Activated naive CD8-positive, alpha-beta T cell treated with anti-CD3 and anti-CD28 coated beads, Interleukin-2, amount 50 U/mL, for 16 hours (primary cell): ENCODE data around the gene LGALS7.
"Not testable (repeated sequence)": the region's sequence is repeated elsewhere in the genome, so short reads cannot be mapped to it uniquely, and the experiment has no call there.

Experiments used
- DNase-seq: peaks from one replicate; pipeline ENCODE4 v3.0.0-alpha.2; 2020; ENCODE audit warnings: low read depth, low spot score

LGALS7 gene

GRCh38 chr19:38774181-38774950 lies 1.0 kb upstream of the LGALS7 start:
- DNase-seq, result no peak

- DNase-seq, result not testable (repeated sequence)
These were observed 1.7 kb downstream of the LGALS7 start for GRCh38 chr19:38771569-38771968.

GRCh38 chr19:38770949-38771275 lies 2.4 kb downstream of the LGALS7 start:
- not testable (repeated sequence) for DNase-seq

- DNase-seq, result not testable (repeated sequence)
These were observed 2.9 kb downstream of the LGALS7 start for GRCh38 chr19:38770228-38770948.

- DNase-seq, result peak; percentile 68
These were observed 3.6 kb downstream of the LGALS7 start for GRCh38 chr19:38769635-38770211.

GRCh38 chr19:38766276-38767047 lies 6.9 kb downstream of the LGALS7 start:
- no peak for DNase-seq

- DNase-seq, result no peak
These were observed 8.1 kb downstream of the LGALS7 start for GRCh38 chr19:38765214-38765613.

- no peak for DNase-seq
These were observed 9.5 kb downstream of the LGALS7 start for GRCh38 chr19:38763795-38764220.

- DNase-seq, result not testable (repeated sequence)
These were observed 11.4 kb downstream of the LGALS7 start for GRCh38 chr19:38761884-38762389.

- DNase-seq, result not testable (repeated sequence)
These were observed 12.4 kb downstream of the LGALS7 start for GRCh38 chr19:38760805-38761517.

- no peak for DNase-seq
These were observed 13.7 kb downstream of the LGALS7 start for GRCh38 chr19:38759590-38760003.

GRCh38 chr19:38754196-38754595 lies 19.1 kb downstream of the LGALS7 start:
- DNase-seq, result not testable (repeated sequence)

GRCh38 chr19:38753783-38754182 lies 19.5 kb downstream of the LGALS7 start:
- not testable (repeated sequence) for DNase-seq

GRCh38 chr19:38745316-38745715 lies 28.0 kb downstream of the LGALS7 start:
- DNase-seq, result no peak

- no peak for DNase-seq
These were observed 28.4 kb downstream of the LGALS7 start for GRCh38 chr19:38744874-38745273.

- no peak for DNase-seq
These were observed 29.0 kb downstream of the LGALS7 start, which contains the start of gene CAPN12 for GRCh38 chr19:38744298-38744681. TSS of gene CAPN12 (minus strand) at chr19:38744474. CDS start at chr19:38744165, 309 bp downstream.

GRCh38 chr19:38743394-38744297 lies 29.7 kb downstream of the LGALS7 start:
- no peak for DNase-seq

GRCh38 chr19:38742906-38743305 lies 30.4 kb downstream of the LGALS7 start:
- no peak for DNase-seq

GRCh38 chr19:38742296-38742695 lies 31.0 kb downstream of the LGALS7 start:
- DNase-seq, result no peak

GRCh38 chr19:38741670-38742069 lies 31.6 kb downstream of the LGALS7 start:
- no peak for DNase-seq
